OCI-LY3 (cell line): Measurements from ENCODE around the gene GIGYF1.

Experiments
- EZH2phosphoT487 ChIP-seq: fragments of 200-600 bp; shearing (Covaris generic); IDR thresholded peaks from 2 replicates; pipeline ENCODE4 v1.6.1; 2018; ENCODE audit warnings: antibody characterized with exemption, mixed run types, low read depth
- TF ChIP-seq, protein P1 (sequence below): fragments of 200-600, 300-600 bp; sonication (generic); IDR thresholded peaks from 2 replicates; pipeline ENCODE4 v1.5.1; 2014; ENCODE audit warnings: antibody characterized with exemption, low read length, low read depth

DNA sequence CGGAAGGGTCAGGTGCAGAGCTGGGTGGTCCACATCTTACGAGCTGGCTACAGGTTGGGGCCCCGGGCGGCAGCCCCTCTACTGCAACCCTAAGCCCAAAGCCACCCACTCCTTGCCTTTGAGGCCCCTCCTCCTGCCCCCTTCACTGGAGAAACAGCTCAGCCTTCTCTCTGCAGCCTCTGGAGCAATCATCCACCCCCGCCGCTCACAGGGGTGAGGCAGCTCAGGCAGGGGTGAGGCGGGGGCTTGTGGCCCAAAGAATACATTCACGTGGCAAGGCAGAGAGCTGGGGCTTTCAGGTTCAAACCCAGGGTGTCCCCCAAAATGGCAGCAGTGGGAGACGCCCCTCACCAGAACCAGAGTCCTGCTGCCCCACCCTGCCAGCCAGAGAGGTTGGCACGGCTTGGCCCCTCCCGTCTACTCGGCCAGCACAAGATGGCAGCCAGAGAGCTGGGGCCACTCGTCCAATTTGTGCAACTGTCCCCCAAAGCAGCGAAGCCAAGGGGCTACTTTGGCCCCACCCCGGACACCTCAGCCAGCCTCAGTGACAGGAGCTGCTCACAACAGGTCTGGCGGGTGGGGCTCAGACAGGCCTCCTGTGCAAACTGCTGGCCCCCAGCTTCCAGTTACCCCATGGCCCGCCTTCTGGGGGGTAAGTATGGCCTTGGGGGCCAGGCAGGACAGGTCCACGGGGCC lies 13.3 kb downstream of the GIGYF1 start:
- TF ChIP-seq, protein P1, sequence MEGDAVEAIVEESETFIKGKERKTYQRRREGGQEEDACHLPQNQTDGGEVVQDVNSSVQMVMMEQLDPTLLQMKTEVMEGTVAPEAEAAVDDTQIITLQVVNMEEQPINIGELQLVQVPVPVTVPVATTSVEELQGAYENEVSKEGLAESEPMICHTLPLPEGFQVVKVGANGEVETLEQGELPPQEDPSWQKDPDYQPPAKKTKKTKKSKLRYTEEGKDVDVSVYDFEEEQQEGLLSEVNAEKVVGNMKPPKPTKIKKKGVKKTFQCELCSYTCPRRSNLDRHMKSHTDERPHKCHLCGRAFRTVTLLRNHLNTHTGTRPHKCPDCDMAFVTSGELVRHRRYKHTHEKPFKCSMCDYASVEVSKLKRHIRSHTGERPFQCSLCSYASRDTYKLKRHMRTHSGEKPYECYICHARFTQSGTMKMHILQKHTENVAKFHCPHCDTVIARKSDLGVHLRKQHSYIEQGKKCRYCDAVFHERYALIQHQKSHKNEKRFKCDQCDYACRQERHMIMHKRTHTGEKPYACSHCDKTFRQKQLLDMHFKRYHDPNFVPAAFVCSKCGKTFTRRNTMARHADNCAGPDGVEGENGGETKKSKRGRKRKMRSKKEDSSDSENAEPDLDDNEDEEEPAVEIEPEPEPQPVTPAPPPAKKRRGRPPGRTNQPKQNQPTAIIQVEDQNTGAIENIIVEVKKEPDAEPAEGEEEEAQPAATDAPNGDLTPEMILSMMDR = no peak
- no peak for TF ChIP-seq EZH2phosphoT487
